Lower leg skin (tissue), 4 donors: Measurements from ENCODE around the gene NKAIN2. TPM values are rescaled to one million over a fixed set of nuclear protein-coding genes. Genes with fewer than 3 reads are reported as not detected.

ENCODE experiments used
- DNase-seq, 2 donors: peaks; one replicate each; pipeline ENCODE4 v3.0.0-alpha.2; 2019; ENCODE audit warnings: low spot score in 2 of 2
- H3K4me3 ChIP-seq: fragments of 200-600 bp; sonication (generic); 2 replicates; pipeline ENCODE4 v1.5.1; 2017; ENCODE audit warnings: mild to moderate bottlenecking, low read depth; ENCODE audit not compliant: poor library complexity, severe bottlenecking
- POLR2A ChIP-seq, 2 donors: fragments of 450-650 bp; IDR thresholded peaks; one replicate each; pipeline ENCODE4 v1.6.1; 2016 to 2017; ENCODE audit warnings: antibody characterized with exemption in 2 of 2, mild to moderate bottlenecking in 1 of 2, moderate library complexity in 1 of 2
- WGBS, 2 donors: methylation state at CpG; one replicate each; pipeline ENCODE4 v1.1.5; 2018; 5-methylcytosine and 5-hydroxymethylcytosine counted together
- intact Hi-C: fragments of 100-400 bp; cut with DNase I; formaldehyde crosslinking; loops from one replicate; pipeline ENCODE4 v1.15.0; 2023; ENCODE audit warnings: low total_unique reads
- total RNA-seq, 4 donors: library from RNA; depleted of rRNA; stranded (reverse); fragments of >200 nt; gene quantifications; one replicate each; pipeline ENCODE4 v1.1.0, GENCODE V29; 2016
- TF ChIP-seq, protein P1 (sequence below), 3 donors: fragments of 450-650 bp; IDR thresholded peaks; one replicate each; pipeline ENCODE4 v1.5.1; 2016; ENCODE audit warnings: antibody characterized with exemption in 3 of 3, mild to moderate bottlenecking in 3 of 3, moderate library complexity in 2 of 3

The NKAIN2 gene
- total RNA-seq, 4 donors from 2014 or later = 0.37 TPM; not detected in 3

DNA sequence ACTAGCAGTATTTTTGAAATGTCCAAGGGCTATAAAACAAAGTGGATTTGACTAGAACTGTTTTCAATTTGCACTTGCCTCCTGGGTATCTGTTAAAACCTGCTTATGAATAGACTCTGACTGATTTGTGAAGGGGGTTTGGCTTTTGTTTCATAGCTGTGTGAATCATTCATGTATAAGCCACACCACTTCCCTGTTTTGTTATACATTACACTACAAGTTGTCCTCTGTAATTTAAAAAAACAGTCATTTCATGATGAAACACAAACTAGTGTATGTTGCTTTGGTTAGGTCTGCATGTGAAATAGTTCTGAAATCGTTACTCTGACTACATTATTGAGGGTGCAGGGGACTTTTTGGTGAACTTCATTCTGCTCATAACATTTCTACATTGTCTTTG, 121.7 kb downstream of the NKAIN2 start:
- DNase-seq = no peak
- TF ChIP-seq, protein P1, sequence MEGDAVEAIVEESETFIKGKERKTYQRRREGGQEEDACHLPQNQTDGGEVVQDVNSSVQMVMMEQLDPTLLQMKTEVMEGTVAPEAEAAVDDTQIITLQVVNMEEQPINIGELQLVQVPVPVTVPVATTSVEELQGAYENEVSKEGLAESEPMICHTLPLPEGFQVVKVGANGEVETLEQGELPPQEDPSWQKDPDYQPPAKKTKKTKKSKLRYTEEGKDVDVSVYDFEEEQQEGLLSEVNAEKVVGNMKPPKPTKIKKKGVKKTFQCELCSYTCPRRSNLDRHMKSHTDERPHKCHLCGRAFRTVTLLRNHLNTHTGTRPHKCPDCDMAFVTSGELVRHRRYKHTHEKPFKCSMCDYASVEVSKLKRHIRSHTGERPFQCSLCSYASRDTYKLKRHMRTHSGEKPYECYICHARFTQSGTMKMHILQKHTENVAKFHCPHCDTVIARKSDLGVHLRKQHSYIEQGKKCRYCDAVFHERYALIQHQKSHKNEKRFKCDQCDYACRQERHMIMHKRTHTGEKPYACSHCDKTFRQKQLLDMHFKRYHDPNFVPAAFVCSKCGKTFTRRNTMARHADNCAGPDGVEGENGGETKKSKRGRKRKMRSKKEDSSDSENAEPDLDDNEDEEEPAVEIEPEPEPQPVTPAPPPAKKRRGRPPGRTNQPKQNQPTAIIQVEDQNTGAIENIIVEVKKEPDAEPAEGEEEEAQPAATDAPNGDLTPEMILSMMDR (IDR thresholded peaks at IDR 0.05) = no peak
- no peak for TF ChIP-seq POLR2A (IDR thresholded peaks at IDR 0.05)
- intact Hi-C loops = no loop called here

DNA sequence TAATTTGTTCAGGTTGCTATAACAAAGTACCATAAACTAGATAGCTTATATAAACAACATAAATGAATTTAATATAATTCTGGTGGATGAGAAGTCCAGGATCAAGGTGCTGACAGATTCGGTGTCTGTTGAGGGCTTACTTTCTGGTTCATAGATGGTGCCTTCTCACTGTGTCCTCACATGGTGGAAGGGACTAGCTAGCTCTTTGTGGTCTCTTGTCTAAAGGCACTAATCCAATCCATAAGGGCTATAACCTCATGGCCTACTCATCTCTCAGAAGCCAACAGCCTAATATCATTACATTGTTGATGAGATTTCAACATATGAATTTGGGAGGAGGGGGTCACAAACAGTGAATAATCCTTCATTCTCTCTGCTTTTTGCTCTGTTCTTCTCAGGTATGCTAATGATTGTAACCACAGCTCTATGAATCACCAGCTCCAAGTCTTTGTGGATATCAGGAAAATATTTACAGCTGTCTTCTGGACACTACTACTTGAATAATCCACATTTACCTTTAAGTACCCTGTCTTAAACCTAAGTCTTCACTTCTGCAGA, 122.3 kb downstream of the NKAIN2 start:
- DNase-seq = no peak
- intact Hi-C loops = no loop called here
- no peak overlapping the region for H3K4me3 ChIP-seq
- WGBS, 2 donors = 83 to 90% methylated on average over 1 of the region's 1 CpG
- TF ChIP-seq, protein P1 (IDR thresholded peaks at IDR 0.05) = no peak
- TF ChIP-seq POLR2A (IDR thresholded peaks at IDR 0.05) = no peak

More for the DNA sequence above, 121.7 kb downstream of the NKAIN2 start:
- no peak overlapping the region for H3K4me3 ChIP-seq
- 23 to 35% methylated on average over 1 of the region's 1 CpG for WGBS, 2 donors

DNA sequence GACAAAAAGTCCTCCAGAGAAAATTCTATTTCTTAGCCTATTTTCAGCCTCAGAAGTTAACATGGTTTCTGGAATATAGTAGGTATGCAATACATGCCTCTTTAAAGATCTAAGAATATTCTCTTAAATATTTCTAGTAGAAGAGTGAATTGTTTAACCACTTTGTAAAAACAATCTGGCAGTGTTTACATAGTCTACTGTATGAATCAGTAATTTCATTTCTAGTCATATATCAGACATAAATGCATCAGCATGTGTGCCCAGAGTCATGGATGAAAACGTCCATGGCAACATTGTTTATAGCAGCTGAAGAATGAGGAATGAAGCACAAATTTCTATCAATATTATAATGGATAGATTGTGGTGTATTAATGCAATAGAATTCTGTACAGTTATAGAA, 124.9 kb downstream of the NKAIN2 start:
- no peak for TF ChIP-seq POLR2A (IDR thresholded peaks at IDR 0.05)
- TF ChIP-seq, protein P1 (IDR thresholded peaks at IDR 0.05) = no peak
- intact Hi-C loops = no loop called here
- DNase-seq = no peak
- H3K4me3 ChIP-seq = no peak overlapping the region
- 20 to 24% methylated on average over 1 of the region's 1 CpG for WGBS, 2 donors

DNA sequence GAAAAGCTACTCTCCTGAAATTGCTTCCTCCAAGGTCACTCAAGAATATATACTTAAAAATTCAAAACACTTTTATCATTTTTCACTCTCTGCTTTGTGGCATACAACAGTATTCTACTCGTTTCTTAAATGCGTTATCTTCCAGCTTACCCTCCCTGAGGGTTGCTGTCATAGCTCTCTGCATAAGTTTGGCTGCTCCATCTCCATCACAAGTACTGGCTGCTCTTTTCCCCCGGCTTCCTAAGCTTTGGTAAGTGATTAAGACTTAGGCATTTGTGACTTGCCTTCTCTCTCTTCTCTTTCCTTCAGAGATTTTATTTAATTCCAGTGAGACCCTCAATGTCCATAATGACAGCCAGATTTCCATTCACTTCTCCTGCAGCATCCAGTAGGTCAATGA, 128.3 kb downstream of the NKAIN2 start:
- WGBS, 2 donors = 72 to 77% methylated on average over 3 of the region's 3 CpGs
- TF ChIP-seq, protein P1 (IDR thresholded peaks at IDR 0.05) = no peak
- TF ChIP-seq POLR2A (IDR thresholded peaks at IDR 0.05) = no peak
- intact Hi-C loops = no loop called here
- no peak overlapping the region for H3K4me3 ChIP-seq
- DNase-seq = no peak

DNA sequence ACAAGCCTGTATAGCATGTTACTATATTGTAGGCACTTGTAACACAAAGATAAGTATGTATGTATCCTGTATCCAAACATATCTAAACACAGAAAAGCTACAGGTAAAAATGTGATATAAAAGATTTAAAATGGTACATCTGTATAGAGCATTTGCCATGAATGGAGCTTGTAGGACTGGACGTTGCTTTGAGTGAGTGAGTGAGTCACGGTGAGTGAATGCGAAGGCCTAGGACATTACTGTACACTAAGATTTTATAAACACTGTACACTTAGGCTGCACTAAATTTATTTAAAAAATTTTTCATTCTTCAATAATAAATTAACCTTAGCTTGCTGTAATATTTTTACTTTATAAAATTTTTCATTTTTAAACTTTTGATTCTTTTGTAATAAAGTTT, 136.9 kb downstream of the NKAIN2 start:
- intact Hi-C loops = no loop called here
- WGBS, 2 donors = 89 to 90% methylated on average over 3 of the region's 3 CpGs
- no peak for DNase-seq
- no peak overlapping the region for H3K4me3 ChIP-seq
- TF ChIP-seq POLR2A (IDR thresholded peaks at IDR 0.05) = no peak
- TF ChIP-seq, protein P1 (IDR thresholded peaks at IDR 0.05) = no peak

DNA sequence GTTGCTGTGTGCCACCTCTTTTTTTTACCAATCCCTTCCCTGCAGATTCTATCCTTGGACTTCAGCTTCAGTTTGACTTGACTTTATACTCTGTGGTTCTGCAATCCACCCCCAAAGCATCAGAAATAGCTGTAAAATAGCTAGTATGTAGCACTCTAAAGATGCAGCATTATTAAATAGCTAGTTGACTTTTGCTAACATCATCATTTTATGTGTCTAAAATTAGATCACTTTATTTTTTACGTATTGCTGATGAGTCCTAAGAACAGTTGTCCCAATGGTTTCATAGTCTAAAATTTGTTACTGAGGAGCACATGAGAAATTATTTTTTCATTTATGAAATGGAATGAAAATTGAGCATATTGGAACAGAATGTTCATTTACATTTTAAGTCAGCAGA, 138.2 kb downstream of the NKAIN2 start:
- TF ChIP-seq, protein P1 (IDR thresholded peaks at IDR 0.05) = no peak
- TF ChIP-seq POLR2A (IDR thresholded peaks at IDR 0.05) = no peak
- intact Hi-C loops = no loop called here
- H3K4me3 ChIP-seq = no peak overlapping the region
- no peak for DNase-seq
- 52 to 56% methylated on average over 1 of the region's 1 CpG for WGBS, 2 donors
